Activated CD8-positive, alpha-beta T cell treated with anti-CD3 and anti-CD28 coated beads for 36 hours (primary cell): ENCODE measurements around the gene PTGS1. TPM values are rescaled to one million over a fixed set of nuclear protein-coding genes. Genes with fewer than 3 reads are reported as not detected.

ENCODE experiments used
- ATAC-seq: fragments of 200-7000 bp; cut with Tn5 transposase; one replicate; pipeline ENCODE4 v1.10.0; 2021; ENCODE audit warnings: mild to moderate bottlenecking, moderate library complexity
- CTCF ChIA-PET: fragments of 350-600 bp; sonication (Branson Sonifier 250); formaldehyde crosslinking; loops from one replicate; lab custom pipeline; 2021; ENCODE audit warnings: antibody characterized with exemption; lab: Charles Lee
- POLR2A ChIA-PET: fragments of 350-600 bp; sonication (Branson Sonifier 250); formaldehyde crosslinking; loops from one replicate; lab custom pipeline; 2021; ENCODE audit warnings: antibody characterized with exemption; lab: Charles Lee
- DNase-seq: peaks from one replicate; pipeline ENCODE4 v3.0.0-alpha.2; 2020
- H3K27ac Mint-ChIP-seq: one replicate; pipeline ENCODE4 v1.8.0; 2021; ENCODE audit warnings: mild to moderate bottlenecking, mixed read lengths
- H3K27me3 Mint-ChIP-seq: one replicate; pipeline ENCODE4 v1.8.0; 2021; ENCODE audit warnings: mixed read lengths
- H3K36me3 Mint-ChIP-seq: one replicate; pipeline ENCODE4 v1.8.0; 2021; ENCODE audit warnings: low read depth, mixed read lengths
- H3K4me1 Mint-ChIP-seq: one replicate; pipeline ENCODE4 v1.8.0; 2021; ENCODE audit warnings: low read depth, mixed read lengths
- H3K4me3 Mint-ChIP-seq: one replicate; pipeline ENCODE4 v1.8.0; 2021; ENCODE audit warnings: mild to moderate bottlenecking, moderate library complexity, mixed read lengths
- H3K9me3 Mint-ChIP-seq: one replicate; pipeline ENCODE4 v1.8.0; 2021; ENCODE audit warnings: mixed read lengths
- CTCF ChIP-seq: fragments of 200-600 bp; IDR thresholded peaks from one replicate; pipeline ENCODE4 v1.8.0; 2022; ENCODE audit warnings: antibody characterized with exemption, mild to moderate bottlenecking
- intact Hi-C: fragments of 100-400 bp; cut with micrococcal nuclease; formaldehyde crosslinking; loops from one replicate; pipeline ENCODE4 v1.10.0; 2022
- total RNA-seq, 2 experiments: library from RNA; stranded (reverse); gene quantifications; one replicate each; pipeline ENCODE4 v1.2.3, GENCODE V29; 2021

Gene PTGS1
- total RNA-seq, 2 experiments from 2014 or later: 0.23 TPM; not detected in 1

- H3K4me1 Mint-ChIP-seq: no peaks in the 10 kb centered on the region
- intact Hi-C loops: no loop called here
- DNase-seq (no peak), ATAC-seq (no peak)
- CTCF ChIA-PET: no interaction called here
- no peaks in the 10 kb centered on the region for H3K36me3 Mint-ChIP-seq
- POLR2A ChIA-PET: no interaction called here
- peaks cover 27% of the 10 kb centered on the region for H3K27me3 Mint-ChIP-seq
- H3K27ac Mint-ChIP-seq: no peak overlapping the region
- no peak for TF ChIP-seq CTCF
- H3K4me3 Mint-ChIP-seq: no peak overlapping the region
- H3K9me3 Mint-ChIP-seq: peaks cover 15% of the 10 kb centered on the region
Observed at GRCh38 chr9:122418016-122418415, 47.2 kb downstream of the PTGS1 start.

DNA sequence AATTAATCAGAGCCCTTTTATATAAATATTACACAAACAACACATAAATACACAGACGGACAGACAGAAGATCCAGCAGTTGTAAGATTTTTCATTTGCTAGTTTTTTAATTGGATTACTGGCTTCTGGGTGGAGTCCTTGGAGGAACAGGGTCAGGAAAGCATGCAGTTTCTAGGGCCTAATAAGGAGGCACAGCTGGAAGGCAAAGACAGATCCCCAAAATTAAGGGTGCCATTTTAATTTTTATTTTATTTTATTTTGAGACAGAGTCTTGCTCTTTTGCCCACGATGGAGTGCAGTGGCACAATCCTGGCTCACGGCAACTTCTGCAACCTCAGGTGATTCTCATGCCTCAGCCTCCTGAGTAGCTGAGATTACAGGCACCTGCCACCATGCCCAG lies 49.5 kb downstream of the PTGS1 start:
- H3K4me1 Mint-ChIP-seq: no peaks in the 10 kb centered on the region
- H3K36me3 Mint-ChIP-seq: no peaks in the 10 kb centered on the region
- intact Hi-C loops: no loop called here
- no peak for DNase-seq
- no peak for ATAC-seq
- CTCF ChIA-PET: no interaction called here
- no peak overlapping the region for H3K4me3 Mint-ChIP-seq
- peaks cover 15% of the 10 kb centered on the region for H3K9me3 Mint-ChIP-seq
- POLR2A ChIA-PET: no interaction called here
- no peak overlapping the region for H3K27ac Mint-ChIP-seq
- H3K27me3 Mint-ChIP-seq: peaks cover 28% of the 10 kb centered on the region
- TF ChIP-seq CTCF: no peak

DNA sequence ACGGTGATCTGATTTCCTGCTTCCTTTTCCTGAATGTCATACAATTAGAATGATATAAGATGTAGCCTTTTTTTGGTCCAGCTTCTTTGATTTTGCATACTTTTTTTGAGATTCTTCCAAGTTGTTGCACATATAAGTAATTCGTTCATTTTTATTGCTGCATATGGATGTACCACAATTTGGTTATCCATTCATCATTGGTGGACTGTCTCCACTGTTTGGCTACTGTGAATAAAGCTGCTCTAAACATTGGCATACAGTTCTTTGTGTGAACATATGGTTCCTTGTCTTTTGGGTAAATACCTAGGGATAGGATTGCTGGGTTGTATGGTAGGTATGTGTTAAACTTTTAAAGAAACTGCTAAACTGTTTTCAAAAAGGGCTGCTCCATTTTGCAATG lies 54.3 kb downstream of the PTGS1 start:
- DNase-seq (no peak), ATAC-seq (no peak)
- intact Hi-C loops: no loop called here
- no peak for TF ChIP-seq CTCF
- ChIA-PET CTCF (no interaction called here), POLR2A (no interaction called here)
- Mint-ChIP-seq H3K4me3 (no peak overlapping the region), H3K27ac (no peak overlapping the region), H3K27me3 (peaks cover 18% of the 10 kb centered on the region), H3K4me1 (no peaks in the 10 kb centered on the region), H3K9me3 (peaks cover 11% of the 10 kb centered on the region), H3K36me3 (no peaks in the 10 kb centered on the region)

- intact Hi-C loops: no loop called here
- CTCF ChIA-PET: interaction anchor here (1.4 kb wide), 1 partner anchor 27 kb away, joined by 3 read pairs; no protein-coding TSS in a partner anchor
Observed at GRCh38 chr9:122426723-122427122, 55.9 kb downstream of the PTGS1 start.

DNA sequence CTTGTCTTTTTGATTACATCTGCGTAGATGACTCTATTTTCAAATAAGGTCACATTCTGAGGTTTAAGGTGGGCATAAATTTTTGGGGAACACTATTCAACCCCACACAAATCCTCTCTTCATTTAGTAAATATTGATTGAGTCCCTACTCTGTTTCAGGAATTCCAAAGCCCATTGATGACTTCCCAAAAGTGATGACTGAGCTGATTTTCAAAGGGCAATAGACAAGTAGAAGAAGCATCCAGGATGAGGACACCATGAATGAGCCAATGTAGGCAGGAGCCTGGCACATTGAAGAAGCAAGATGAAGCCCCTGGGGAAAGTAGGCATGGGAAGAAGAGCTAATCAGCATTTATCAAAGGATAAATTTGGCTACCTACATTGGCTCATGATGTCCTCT lies 71.7 kb downstream of the PTGS1 start:
- H3K4me1 Mint-ChIP-seq: no peaks in the 10 kb centered on the region
- no peak for TF ChIP-seq CTCF
- peaks cover 31% of the 10 kb centered on the region for H3K27me3 Mint-ChIP-seq
- H3K9me3 Mint-ChIP-seq: no peaks in the 10 kb centered on the region
- intact Hi-C loops: no loop called here
- ChIA-PET POLR2A (no interaction called here), CTCF (no interaction called here)
- H3K4me3 Mint-ChIP-seq: no peak overlapping the region
- H3K36me3 Mint-ChIP-seq: no peaks in the 10 kb centered on the region
- DNase-seq (no peak), ATAC-seq (no peak)
- H3K27ac Mint-ChIP-seq: no peak overlapping the region

More at GRCh38 chr9:122426723-122427122, 55.9 kb downstream of the PTGS1 start:
- Mint-ChIP-seq H3K27ac (no peak overlapping the region), H3K4me3 (no peak overlapping the region), H3K27me3 (peaks cover 17% of the 10 kb centered on the region), H3K36me3 (no peaks in the 10 kb centered on the region), H3K4me1 (no peaks in the 10 kb centered on the region), H3K9me3 (no peaks in the 10 kb centered on the region)
- ATAC-seq (no peak), DNase-seq (no peak)
- no peak for TF ChIP-seq CTCF
- POLR2A ChIA-PET: interaction anchor here (0.9 kb wide), 1 partner anchor 146 kb away, joined by 3 read pairs; no protein-coding TSS in a partner anchor
